Forelimb muscle (tissue), 1 donor: ENCODE results near the gene FAM168A. TPM values are rescaled to one million over a fixed set of nuclear protein-coding genes. Genes with fewer than 3 reads are reported as not detected.
"Not testable (repeated sequence)": the region's sequence is repeated elsewhere in the genome, so short reads cannot be mapped to it uniquely, and the experiment has no call there.

Experiments used
- DNase-seq: peaks from one replicate; pipeline ENCODE4 v3.0.0-alpha.2; 2013; ENCODE audit warnings: low read depth
- polyA plus RNA-seq: library from polyadenylated mRNA; unstranded; fragments of 120-200 nt; gene quantifications from one replicate; pipeline ENCODE4 v1.2.1, GENCODE V29; 2013; ENCODE audit not compliant: insufficient read length

Gene FAM168A
- polyA plus RNA-seq, 1 donor = 22.6 TPM

- DNase-seq = not testable (repeated sequence)
Observed at GRCh38 chr11:73470036-73470612, 127.8 kb downstream of the FAM168A start.

GRCh38 chr11:73469401-73469800 is 128.5 kb downstream of the FAM168A start:
- DNase-seq = no peak

- DNase-seq = no peak
Observed at GRCh38 chr11:73468590-73469161, 129.2 kb downstream of the FAM168A start.

GRCh38 chr11:73467505-73467904 is 130.4 kb downstream of the FAM168A start:
- DNase-seq = no peak

- DNase-seq = no peak
Observed at GRCh38 chr11:73466643-73467042, 131.3 kb downstream of the FAM168A start.

- peak; percentile 11 for DNase-seq
Observed at GRCh38 chr11:73465871-73466270, 132.0 kb downstream of the FAM168A start.

- no peak for DNase-seq
Observed at GRCh38 chr11:73465023-73465675, 132.8 kb downstream of the FAM168A start.

- DNase-seq = no peak
Observed at GRCh38 chr11:73464347-73464746, 133.6 kb downstream of the FAM168A start.

GRCh38 chr11:73463359-73463758 is 134.6 kb downstream of the FAM168A start:
- DNase-seq = no peak

GRCh38 chr11:73461964-73462363 is 135.9 kb downstream of the FAM168A start:
- DNase-seq = peak; percentile 35

GRCh38 chr11:73461335-73461840 is 136.5 kb downstream of the FAM168A start:
- DNase-seq = no peak

- DNase-seq = no peak
Observed at GRCh38 chr11:73458201-73458600, 139.7 kb downstream of the FAM168A start.

GRCh38 chr11:73454987-73455386 is 142.9 kb downstream of the FAM168A start:
- no peak for DNase-seq

- DNase-seq = no peak
Observed at GRCh38 chr11:73453562-73453961, 144.3 kb downstream of the FAM168A start.

GRCh38 chr11:73452726-73453125 is 145.2 kb downstream of the FAM168A start:
- DNase-seq = no peak

- no peak for DNase-seq
Observed at GRCh38 chr11:73451896-73452295, 146.0 kb downstream of the FAM168A start.

- no peak for DNase-seq
Observed at GRCh38 chr11:73446766-73447165, 151.1 kb downstream of the FAM168A start.

- no peak for DNase-seq
Observed at GRCh38 chr11:73445980-73446379, 151.9 kb downstream of the FAM168A start.

- no peak for DNase-seq
Observed at GRCh38 chr11:73439002-73439843, 158.7 kb downstream of the FAM168A start.

- not testable (repeated sequence) for DNase-seq
Observed at GRCh38 chr11:73436859-73437258, 161.1 kb downstream of the FAM168A start.

- DNase-seq = no peak
Observed at GRCh38 chr11:73431396-73431795, 166.5 kb downstream of the FAM168A start.

GRCh38 chr11:73430326-73430725 is 167.6 kb downstream of the FAM168A start:
- no peak for DNase-seq
